Neuron (in vitro differentiated cells): ENCODE data around the gene ARFGAP1.

ENCODE experiments used
- H2AFZ ChIP-seq: one replicate; pipeline ENCODE4 v1.6.1; 2013; ENCODE audit warnings: low read depth, mild to moderate bottlenecking, inconsistent platforms, low read length, moderate library complexity
- H3K27me3 ChIP-seq: one replicate; pipeline ENCODE4 v1.6.1; 2013; ENCODE audit warnings: low read length; ENCODE audit not compliant: insufficient read depth
- H3K36me3 ChIP-seq: one replicate; pipeline ENCODE4 v1.6.1; 2013; ENCODE audit warnings: low read length; ENCODE audit not compliant: insufficient read depth
- H3K4me1 ChIP-seq: one replicate; pipeline ENCODE4 v1.6.1; 2013; ENCODE audit warnings: low read length; ENCODE audit not compliant: insufficient read depth
- H3K4me3 ChIP-seq: 2 replicates; pipeline ENCODE4 v1.5.1; 2013; ENCODE audit warnings: mild to moderate bottlenecking, low read length, moderate library complexity
- H3K9me3 ChIP-seq: one replicate; pipeline ENCODE4 v1.6.1; 2013; ENCODE audit warnings: low read length

The ARFGAP1 gene

DNA sequence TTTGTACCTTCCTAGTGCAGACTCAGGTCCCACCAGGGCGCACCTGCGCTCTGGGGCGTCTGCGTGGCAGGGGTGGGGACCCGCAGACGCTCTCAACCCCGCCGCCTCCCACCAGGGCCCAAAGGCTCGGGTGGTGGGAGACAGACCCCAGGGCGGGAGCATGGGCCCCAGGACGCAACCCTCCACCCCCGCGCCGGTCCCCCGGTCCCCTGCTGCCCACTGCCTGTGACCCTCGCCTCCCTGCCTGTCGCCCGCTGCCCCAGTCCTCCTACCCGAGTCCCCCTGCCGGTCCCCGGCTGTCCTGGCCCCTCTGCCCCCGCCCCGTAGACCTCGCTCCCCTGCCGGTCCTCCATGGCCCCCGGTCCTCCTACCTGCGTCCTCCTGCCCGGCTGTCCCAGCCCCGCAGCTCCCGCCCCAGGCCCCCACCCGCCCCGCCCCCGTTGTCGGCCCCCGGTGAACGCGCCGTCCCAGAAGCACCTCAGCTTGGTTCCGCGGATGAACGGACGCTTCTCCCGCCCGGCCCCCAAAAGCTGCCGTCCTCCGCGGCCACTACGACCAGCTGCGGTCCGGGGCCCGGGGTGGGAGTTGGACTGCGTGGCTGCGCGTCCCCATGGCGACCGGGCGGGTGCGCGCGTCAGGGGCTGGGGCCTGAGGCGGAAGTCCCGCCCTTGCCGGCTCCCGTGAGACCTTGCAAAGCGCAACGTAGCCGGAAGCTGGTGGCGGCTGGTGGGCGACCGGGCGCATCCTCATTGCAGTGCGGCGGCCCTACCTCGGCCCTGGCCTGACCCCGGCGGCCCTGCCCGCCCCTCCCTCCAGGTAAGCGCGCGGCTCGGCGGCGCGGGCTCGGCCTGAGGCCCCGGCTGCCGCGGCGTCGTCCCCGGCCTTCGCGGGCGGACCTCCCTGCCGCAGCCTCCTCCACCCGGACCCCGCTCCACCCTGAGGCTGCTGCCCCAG, at the start of gene ARFGAP1:
TSS of gene ARFGAP1 (plus strand) at position 709 of the 954 bp plus-strand sequence. CDS start 2,768 bp downstream, outside the sequence.
- H3K9me3 ChIP-seq = no peaks in the 10 kb centered on the region
- peaks cover 14% of the 10 kb centered on the region for H3K36me3 ChIP-seq
- H3K4me3 ChIP-seq = peak within 1 kb of the TSS; percentile 94
- peaks cover 33% of the 10 kb centered on the region for H3K4me1 ChIP-seq
- H3K27me3 ChIP-seq = no peaks in the 10 kb centered on the region
- H2AFZ ChIP-seq = no peak within 1 kb of the TSS

DNA sequence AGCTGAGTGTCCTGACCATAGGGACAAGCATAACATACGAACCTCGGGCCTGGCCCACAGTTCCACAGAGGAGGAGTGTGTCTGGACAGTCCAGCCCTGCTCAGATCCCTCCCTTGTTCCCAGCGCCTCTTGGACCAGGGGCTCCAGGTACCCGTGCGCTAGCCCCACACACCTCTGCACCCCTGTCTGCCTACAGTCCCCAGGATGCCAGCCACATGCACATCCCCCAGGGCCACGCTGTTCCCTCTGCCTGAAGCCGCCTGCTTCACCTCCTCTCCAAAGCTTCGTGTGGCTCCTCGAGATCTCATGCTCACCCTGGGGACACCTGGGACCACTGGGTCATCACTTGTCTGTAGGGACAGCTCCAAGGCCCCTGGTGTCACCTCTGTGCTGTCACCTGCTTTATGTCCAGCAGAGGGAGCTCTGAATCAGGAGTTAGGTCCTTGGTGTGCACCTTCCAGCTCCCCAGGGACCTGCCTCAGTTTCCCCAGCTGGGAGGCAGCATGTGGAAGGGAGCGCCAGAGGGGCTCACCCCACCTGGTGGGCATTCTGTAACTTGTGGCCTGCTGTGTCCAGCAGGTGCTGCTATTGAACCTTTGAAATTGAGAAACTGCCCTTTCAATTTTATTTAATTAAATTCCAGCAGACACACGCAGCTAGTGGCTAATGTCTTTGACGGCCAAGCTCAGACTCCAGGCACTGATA, 49.3 kb upstream of the ARFGAP1 start:
- Histone ChIP-seq H3K36me3 (no peaks in the 10 kb centered on the region), H2AFZ (no peak overlapping the region), H3K27me3 (peaks cover 36% of the 10 kb centered on the region), H3K9me3 (no peaks in the 10 kb centered on the region), H3K4me1 (peaks cover 10% of the 10 kb centered on the region), H3K4me3 (no peak overlapping the region)

DNA sequence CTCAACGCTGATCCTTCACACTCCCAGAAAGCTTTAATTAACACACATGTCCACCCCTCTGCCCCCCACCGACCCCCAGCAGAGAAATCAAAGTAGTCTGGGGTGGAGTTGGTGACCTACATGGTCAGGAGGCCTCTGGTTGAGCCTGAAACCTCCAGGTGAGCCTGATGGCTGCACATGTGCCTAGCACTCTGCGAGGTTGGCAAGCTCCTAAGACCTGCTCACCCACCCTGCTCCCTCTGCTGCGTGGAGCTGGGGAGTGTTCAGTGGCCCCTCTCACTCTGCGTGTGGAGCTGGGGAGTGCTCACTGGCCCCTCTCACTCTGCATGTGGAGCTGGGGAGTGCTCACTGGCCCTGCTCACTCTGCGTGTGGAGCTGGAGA, 48.8 kb upstream of the ARFGAP1 start:
- no peak overlapping the region for H2AFZ ChIP-seq
- H3K36me3 ChIP-seq = no peaks in the 10 kb centered on the region
- H3K9me3 ChIP-seq = no peaks in the 10 kb centered on the region
- H3K4me1 ChIP-seq = peaks cover 10% of the 10 kb centered on the region
- H3K4me3 ChIP-seq = no peak overlapping the region
- H3K27me3 ChIP-seq = peaks cover 36% of the 10 kb centered on the region

- H3K4me3 ChIP-seq = no peak overlapping the region
- H3K27me3 ChIP-seq = peaks cover 34% of the 10 kb centered on the region
- no peaks in the 10 kb centered on the region for H3K9me3 ChIP-seq
- H3K4me1 ChIP-seq = peaks cover 11% of the 10 kb centered on the region
- no peaks in the 10 kb centered on the region for H3K36me3 ChIP-seq
- no peak overlapping the region for H2AFZ ChIP-seq
Measured at GRCh38 chr20:63224412-63225081, 48.1 kb upstream of the ARFGAP1 start.

- no peaks in the 10 kb centered on the region for H3K36me3 ChIP-seq
- no peaks in the 10 kb centered on the region for H3K9me3 ChIP-seq
- H3K4me3 ChIP-seq = no peak overlapping the region
- H2AFZ ChIP-seq = no peak overlapping the region
- peaks cover 16% of the 10 kb centered on the region for H3K4me1 ChIP-seq
- peaks cover 28% of the 10 kb centered on the region for H3K27me3 ChIP-seq
Measured at GRCh38 chr20:63225082-63225454, 47.5 kb upstream of the ARFGAP1 start.

DNA sequence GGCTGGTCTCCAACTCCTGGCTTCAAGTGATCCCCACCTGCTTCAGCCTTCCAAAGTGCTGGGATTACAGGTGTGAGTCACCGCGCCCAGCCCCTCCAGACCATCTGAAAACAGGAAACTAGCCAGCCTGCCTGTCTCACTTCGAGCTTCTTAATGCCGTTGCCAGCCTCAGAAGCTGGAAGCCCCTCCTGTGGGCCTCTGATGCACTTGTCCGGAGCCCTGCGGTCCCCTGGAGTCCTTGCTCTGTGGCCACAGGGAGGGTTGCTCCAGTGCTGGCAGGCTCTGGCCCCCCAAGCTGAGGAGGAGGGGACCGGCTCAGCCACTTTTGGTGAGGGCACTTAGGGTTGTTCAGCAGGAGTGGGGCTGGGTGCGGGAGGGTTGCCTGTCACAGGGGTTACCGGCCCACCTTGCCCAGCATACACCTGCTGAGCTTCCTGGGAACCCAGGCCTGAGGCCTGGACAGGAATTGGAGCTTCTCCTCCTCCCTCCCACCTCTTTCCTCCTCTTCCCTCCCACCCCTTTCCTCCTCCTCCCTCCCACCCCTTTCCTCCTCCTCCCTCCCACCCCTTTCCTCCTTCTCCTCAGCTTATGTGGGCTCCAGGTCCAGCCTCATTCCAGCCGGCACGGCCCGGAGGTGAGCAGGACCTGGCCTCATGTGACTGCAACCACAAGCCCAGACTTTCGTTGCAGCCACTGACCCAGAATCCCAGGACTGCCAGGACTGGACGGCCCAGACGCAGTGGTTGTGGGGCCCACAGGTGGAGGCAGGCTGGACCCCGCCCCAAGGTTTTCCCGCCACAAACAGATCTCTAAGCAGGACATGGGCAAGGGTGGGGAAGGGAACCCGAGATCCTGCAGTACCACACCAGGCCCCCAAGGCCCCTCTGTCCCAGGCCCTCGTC, 46.3 kb upstream of the ARFGAP1 start:
- Histone ChIP-seq H3K4me1 (peaks cover 23% of the 10 kb centered on the region), H3K4me3 (no peak overlapping the region), H3K36me3 (no peaks in the 10 kb centered on the region), H3K9me3 (no peaks in the 10 kb centered on the region), H2AFZ (no peak overlapping the region), H3K27me3 (peaks cover 17% of the 10 kb centered on the region)

GRCh38 chr20:63227260-63227659, 45.4 kb upstream of the ARFGAP1 start:
- no peak overlapping the region for H2AFZ ChIP-seq

GRCh38 chr20:63228806-63229205, 43.8 kb upstream of the ARFGAP1 start:
- Histone ChIP-seq H3K4me1 (peaks cover 24% of the 10 kb centered on the region), H2AFZ (no peak overlapping the region), H3K36me3 (no peaks in the 10 kb centered on the region), H3K27me3 (no peaks in the 10 kb centered on the region), H3K9me3 (no peaks in the 10 kb centered on the region), H3K4me3 (no peak overlapping the region)

More at GRCh38 chr20:63227260-63227659, 45.4 kb upstream of the ARFGAP1 start:
- H3K4me1 ChIP-seq = peaks cover 23% of the 10 kb centered on the region
- peaks cover 8% of the 10 kb centered on the region for H3K27me3 ChIP-seq
- no peaks in the 10 kb centered on the region for H3K9me3 ChIP-seq
- no peaks in the 10 kb centered on the region for H3K36me3 ChIP-seq
- no peak overlapping the region for H3K4me3 ChIP-seq

DNA sequence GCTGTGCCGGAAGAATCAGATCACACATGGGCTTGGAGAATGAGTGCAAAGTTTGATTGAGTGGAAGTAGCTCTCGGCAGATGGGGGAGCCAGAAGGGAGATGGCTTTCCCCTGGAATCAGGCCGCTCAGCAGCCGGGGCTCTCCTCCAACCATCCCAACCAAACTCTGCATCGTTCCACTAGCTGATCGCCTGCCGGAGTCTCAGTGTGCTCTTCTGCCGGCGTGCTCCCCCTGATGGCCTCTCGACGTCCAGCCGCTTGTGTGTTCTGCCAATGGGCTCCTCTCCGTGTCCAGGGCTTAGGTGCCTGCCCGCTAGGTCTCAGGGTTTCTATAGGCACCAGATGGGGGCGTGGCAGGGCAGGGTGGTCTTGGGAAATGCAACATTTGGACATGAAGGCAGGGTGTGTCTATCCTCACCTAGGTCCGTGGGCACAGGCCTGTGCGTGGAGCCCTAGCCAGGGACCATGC, 41.8 kb upstream of the ARFGAP1 start:
- H3K27me3 ChIP-seq = no peaks in the 10 kb centered on the region
- no peaks in the 10 kb centered on the region for H3K9me3 ChIP-seq
- peak overlapping the region; percentile 30 for H2AFZ ChIP-seq
- H3K36me3 ChIP-seq = no peaks in the 10 kb centered on the region
- peaks cover 28% of the 10 kb centered on the region for H3K4me1 ChIP-seq
- peak overlapping the region; percentile 32 for H3K4me3 ChIP-seq

DNA sequence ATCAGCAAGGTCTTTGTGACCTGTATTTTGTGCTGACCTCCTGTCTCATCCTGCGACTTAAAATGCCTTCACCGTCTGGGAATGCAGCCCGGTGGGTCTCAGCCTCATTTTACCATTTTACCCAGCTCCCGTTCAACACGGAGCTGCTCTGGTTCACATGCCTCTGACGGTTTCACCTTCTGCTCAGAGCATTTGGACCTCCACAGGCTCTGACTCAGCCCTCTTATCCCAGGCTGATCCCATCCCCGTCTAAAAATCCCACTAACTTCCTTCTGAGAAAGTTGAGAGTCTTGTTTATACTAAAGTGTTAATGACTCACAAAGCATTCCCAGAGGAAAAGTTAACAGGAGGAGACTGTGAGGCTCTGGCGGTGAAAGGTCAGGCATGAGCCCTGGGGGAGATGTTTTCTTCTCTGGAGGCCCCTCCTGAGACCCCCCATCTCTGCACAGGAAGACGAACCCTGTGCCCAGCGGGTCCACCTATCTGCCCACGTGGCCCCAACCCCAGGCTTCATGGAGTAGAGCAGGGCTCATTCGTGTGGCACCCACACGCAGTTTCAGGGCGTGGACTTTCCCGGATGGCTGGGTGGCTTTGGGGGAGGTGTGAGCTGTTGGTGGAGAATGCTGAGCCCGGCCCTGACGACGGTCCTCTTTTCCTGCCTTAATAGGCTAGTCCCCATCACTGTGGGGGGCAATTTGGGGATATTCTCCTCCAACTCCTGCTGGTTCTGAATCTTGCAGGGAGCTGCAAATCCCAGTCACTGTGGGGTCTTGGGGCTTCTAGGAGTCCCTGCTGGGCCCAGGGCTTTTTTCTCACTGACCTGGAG, 40.2 kb upstream of the ARFGAP1 start:
- Histone ChIP-seq H3K4me1 (peaks cover 42% of the 10 kb centered on the region), H3K9me3 (no peaks in the 10 kb centered on the region), H3K27me3 (no peaks in the 10 kb centered on the region), H3K36me3 (no peaks in the 10 kb centered on the region), H2AFZ (no peak overlapping the region), H3K4me3 (no peak overlapping the region)

DNA sequence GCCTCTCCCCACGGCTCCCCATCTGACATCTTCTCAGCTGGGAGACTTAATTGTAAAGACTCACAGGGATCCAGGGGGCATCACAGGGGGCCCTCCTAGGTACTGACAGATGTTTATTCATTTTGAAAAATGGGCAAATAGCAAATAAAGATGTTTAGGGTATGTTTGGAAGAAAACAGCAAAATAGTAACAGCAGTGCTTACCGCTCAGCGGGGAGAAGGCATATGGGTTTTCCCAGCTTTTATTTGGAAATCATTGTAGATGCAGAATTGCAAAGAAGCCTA, 39.6 kb upstream of the ARFGAP1 start:
- no peak overlapping the region for H3K4me3 ChIP-seq
- no peak overlapping the region for H2AFZ ChIP-seq
- no peaks in the 10 kb centered on the region for H3K9me3 ChIP-seq
- H3K36me3 ChIP-seq = no peaks in the 10 kb centered on the region
- H3K27me3 ChIP-seq = no peaks in the 10 kb centered on the region
- H3K4me1 ChIP-seq = peaks cover 42% of the 10 kb centered on the region

GRCh38 chr20:63233924-63234323, 38.7 kb upstream of the ARFGAP1 start:
- H3K9me3 ChIP-seq = no peaks in the 10 kb centered on the region
- no peak overlapping the region for H2AFZ ChIP-seq
- H3K4me3 ChIP-seq = no peak overlapping the region
- no peaks in the 10 kb centered on the region for H3K27me3 ChIP-seq
- peaks cover 42% of the 10 kb centered on the region for H3K4me1 ChIP-seq
- H3K36me3 ChIP-seq = no peaks in the 10 kb centered on the region
